K562 (cell line): ENCODE data around the gene CRKL. TPM values are rescaled to one million over a fixed set of nuclear protein-coding genes. Genes with fewer than 3 reads are reported as not detected.

Experiments used
- ATAC-seq: fragments of 200-7000 bp; cut with Tn5 transposase; 3 replicates; pipeline ENCODE4 v1.9.1; 2020; ENCODE audit warnings: moderate library complexity
- BruUV-seq: library from RNA; stranded (reverse); fragments of 400-500 nt; replicated peaks from 2 replicates; lab custom pipeline; 2021; lab: Mats Ljungman, UMichigan
- CTCF ChIA-PET: fragments of 300-600 bp; formaldehyde crosslinking; extraction: SDS; loops from one replicate; lab custom pipeline; 2021; ENCODE audit warnings: low intra/inter-chr PET ratio; lab: Yijun Ruan, JAX
- POLR2A ChIA-PET: fragments of 300-600, 350-650 bp; sonication (Branson Sonifier 250); formaldehyde crosslinking; extraction: SDS; loops from one replicate; lab custom pipeline; 2021; ENCODE audit warnings: antibody characterized with exemption, inconsistent platforms; lab: Yijun Ruan, JAX
- DNase-seq, 4 experiments: peaks; one replicate each; pipeline versions ENCODE4 v3.0.0 to v3.0.0-alpha.2; 2011 to 2018; ENCODE audit warnings: low spot score in 3 of 4, mixed read lengths in 3 of 4; ENCODE audit errors: extremely low read depth in 1 of 4
- FAIRE-seq: peaks from 2 replicates; lab custom pipeline; 2011; peaks lifted over from hg19 to GRCh38; lab: Jason Lieb, UNC
- H2AFZ ChIP-seq: 2 replicates; pipeline ENCODE4 v1.6.0; 2011; ENCODE audit warnings: low read depth, low read length, control low read depth, inconsistent platforms
- H3K27ac ChIP-seq: fragments of 200-600 bp; 3 replicates; pipeline ENCODE4 v1.8.0; 2011; ENCODE audit warnings: low read depth, mild to moderate bottlenecking, control low read depth, inconsistent platforms, low read length, moderate library complexity, mixed read lengths; ENCODE audit errors: extremely low read depth
- H3K27me3 ChIP-seq, 2 experiments: fragments of 300-600 bp in 1 of 2; 2 replicates in 1 of 2; 3 replicates in 1 of 2; pipeline versions ENCODE4 v1.6.0 to v1.8.0; 2011; ENCODE audit warnings: inconsistent platforms in 2 of 2, low read length in 2 of 2, mild to moderate bottlenecking in 1 of 2, mixed read lengths in 1 of 2, moderate library complexity in 1 of 2; ENCODE audit not compliant: control insufficient read depth in 2 of 2, insufficient read depth in 2 of 2
- H3K36me3 ChIP-seq: fragments of 300-600 bp; 3 replicates; pipeline ENCODE4 v1.8.0; 2011; ENCODE audit warnings: mild to moderate bottlenecking, low read length, inconsistent platforms; ENCODE audit not compliant: control insufficient read depth, insufficient read depth
- H3K4me1 ChIP-seq, 2 experiments: fragments of 200-600 bp in 1 of 2; replicated peaks in 1 of 2; 2 replicates in 1 of 2; 3 replicates in 1 of 2; pipeline versions ENCODE4 v1.5.1 to v1.8.0; 2011; ENCODE audit warnings: inconsistent platforms in 2 of 2, low read length in 2 of 2, mild to moderate bottlenecking in 1 of 2, mixed read lengths in 1 of 2, moderate library complexity in 1 of 2; ENCODE audit not compliant: control insufficient read depth in 2 of 2, insufficient read depth in 2 of 2
- H3K4me2 ChIP-seq: 2 replicates; pipeline ENCODE4 v1.6.1; 2011; ENCODE audit warnings: low read length, control low read depth, inconsistent platforms, mixed read lengths; ENCODE audit not compliant: insufficient read depth
- H3K4me3 ChIP-seq: fragments of 200-600 bp; sonication (generic), shearing (Covaris generic); 2 replicates; pipeline ENCODE4 v1.5.1; 2016; ENCODE audit warnings: control low read depth, inconsistent platforms
- H3K79me2 ChIP-seq: fragments of 200-600 bp; 3 replicates; pipeline ENCODE4 v1.8.0; 2011; ENCODE audit warnings: low read length, inconsistent platforms; ENCODE audit not compliant: control insufficient read depth, insufficient read depth
- H3K9ac ChIP-seq, 2 experiments: 2 replicates each; pipeline versions ENCODE4 v1.6.0 to v1.6.1; 2011; ENCODE audit warnings: low read depth in 2 of 2, low read length in 2 of 2, control low read depth in 1 of 2, inconsistent platforms in 1 of 2, mild to moderate bottlenecking in 1 of 2, mixed read lengths in 1 of 2; ENCODE audit not compliant: insufficient read depth in 1 of 2
- H3K9me1 ChIP-seq: one replicate; pipeline ENCODE4 v1.6.0; 2011; ENCODE audit warnings: inconsistent platforms, mild to moderate bottlenecking, low read length, moderate library complexity; ENCODE audit not compliant: control insufficient read depth, insufficient read depth
- H3K9me3 ChIP-seq: replicated peaks from 2 replicates; pipeline ENCODE4 v1.5.1; 2011; ENCODE audit warnings: low read depth, low read length, inconsistent platforms; ENCODE audit not compliant: control insufficient read depth, insufficient read depth
- H4K20me1 ChIP-seq: replicated peaks from 2 replicates; pipeline ENCODE4 v1.6.1; 2011; ENCODE audit warnings: low read length, inconsistent platforms, mixed read lengths; ENCODE audit not compliant: control insufficient read depth, insufficient read depth
- BRCA1 ChIP-seq, 2 experiments: fragments of 450-650 bp in 1 of 2; sonication (generic) in 1 of 2; formaldehyde crosslinking in 1 of 2; IDR thresholded peaks; 2 replicates each; pipeline versions ENCODE4 v1.5.0 to v1.6.1; 2017 to 2020; ENCODE audit warnings: mild to moderate bottlenecking in 1 of 2, missing genetic modification reagents in 1 of 2
- FOXA3 ChIP-seq, 2 experiments: fragments of 450-650 bp in 1 of 2; sonication (generic) in 1 of 2; formaldehyde crosslinking; IDR thresholded peaks in 1 of 2; conservative IDR thresholded peaks in 1 of 2; 2 replicates each; pipeline versions ENCODE4 v1.4.0 to v1.8.0; 2020 to 2022; ENCODE audit warnings: mild to moderate bottlenecking in 2 of 2, missing genetic modification reagents in 1 of 2
- KAT7 ChIP-seq: sonication (generic); formaldehyde crosslinking; IDR thresholded peaks from 2 replicates; pipeline ENCODE4 v1.8.0; 2022; ENCODE audit warnings: missing genetic modification reagents, mild to moderate bottlenecking, borderline replicate concordance
- KDM2B ChIP-seq: fragments of 250-450 bp; sonication (Bioruptor Pico); IDR thresholded peaks from 2 replicates; pipeline ENCODE4 v1.8.0; 2021; ENCODE audit warnings: mild to moderate bottlenecking, moderate library complexity
- KDM5B ChIP-seq: fragments of 200-600 bp; sonication (generic); IDR thresholded peaks from 2 replicates; pipeline ENCODE4 v1.6.1; 2012; ENCODE audit warnings: low read depth, mild to moderate bottlenecking, moderate library complexity, low read length, control low read depth, inconsistent platforms; ENCODE audit not compliant: insufficient replicate concordance
- LARP7 ChIP-seq: fragments of 450-650 bp; IDR thresholded peaks from 2 replicates; pipeline ENCODE4 v1.6.1; 2016
- LCOR ChIP-seq: sonication (generic); formaldehyde crosslinking; IDR thresholded peaks from 2 replicates; pipeline ENCODE4 v1.8.0; 2022; ENCODE audit warnings: mild to moderate bottlenecking, missing genetic modification reagents
- MBD2 ChIP-seq: sonication (generic); IDR thresholded peaks from 2 replicates; pipeline ENCODE4 v1.6.1; 2016; ENCODE audit warnings: low read depth, borderline replicate concordance
- MCM3 ChIP-seq: fragments of 450-650 bp; IDR thresholded peaks from 2 replicates; pipeline ENCODE4 v1.6.1; 2016
- NFXL1 ChIP-seq: fragments of 450-650 bp; formaldehyde crosslinking; IDR thresholded peaks from 2 replicates; pipeline ENCODE4 v1.4.0; 2021; ENCODE audit warnings: mild to moderate bottlenecking
- NR2C2 ChIP-seq, 2 experiments: fragments of 200-800 bp in 1 of 2; sonication (Bioruptor generic) in 1 of 2; sonication (generic) in 1 of 2; formaldehyde crosslinking in 1 of 2; IDR thresholded peaks; 2 replicates each; pipeline versions ENCODE4 v1.6.1 to v1.8.0; 2016 to 2022; ENCODE audit warnings: mild to moderate bottlenecking in 1 of 2, missing compliant biosample characterization in 1 of 2, missing genetic modification characterization in 1 of 2, missing genetic modification reagents in 1 of 2
- RBM22 ChIP-seq: fragments of 200-400 bp; formaldehyde crosslinking; IDR thresholded peaks from 2 replicates; pipeline ENCODE4 v1.6.1; 2018; ENCODE audit warnings: low read length, low read depth; ENCODE audit not compliant: poor library complexity, severe bottlenecking
- SMARCB1 ChIP-seq: IDR thresholded peaks from 2 replicates; pipeline ENCODE4 v1.6.1; 2011; ENCODE audit warnings: improper control_type of control experiment, low read depth; ENCODE audit not compliant: insufficient read length
- STAG1 ChIP-seq: sonication (generic); formaldehyde crosslinking; IDR thresholded peaks from 2 replicates; pipeline ENCODE4 v1.5.0; 2020; ENCODE audit warnings: missing genetic modification reagents, borderline replicate concordance
- TEAD4 ChIP-seq, 2 experiments: sonication (generic) in 1 of 2; formaldehyde crosslinking in 1 of 2; IDR thresholded peaks; 2 replicates each; pipeline versions ENCODE4 v1.6.1 to v1.8.0; 2012 to 2022; ENCODE audit warnings: borderline replicate concordance in 1 of 2, inconsistent platforms in 1 of 2, low read length in 1 of 2, mild to moderate bottlenecking in 1 of 2, missing genetic modification reagents in 1 of 2
- XRCC5 ChIP-seq: fragments of 200-400 bp; formaldehyde crosslinking; IDR thresholded peaks from 2 replicates; pipeline ENCODE4 v1.6.1; 2017; ENCODE audit warnings: low read depth, mild to moderate bottlenecking, low read length
- ZBTB17 ChIP-seq: fragments of 450-650 bp; formaldehyde crosslinking; IDR thresholded peaks from 2 replicates; pipeline ENCODE4 v1.4.0; 2020; ENCODE audit warnings: mild to moderate bottlenecking
- ZEB2 ChIP-seq: fragments of 450-650 bp; IDR thresholded peaks from 2 replicates; pipeline ENCODE4 v1.6.1; 2016
- WGBS: fragments of 100-300 bp; shearing (Covaris generic); methylation state at CpG from one replicate; pipeline ENCODE4 v1.1.6; 2016; ENCODE audit warnings: low coverage, mixed read lengths; ENCODE audit not compliant: insufficient coverage; ENCODE audit errors: missing lambda C conversion rate; 5-methylcytosine and 5-hydroxymethylcytosine counted together
- in situ Hi-C: fragments of 300-500 bp; cut with MboI; formaldehyde crosslinking; loops from 4 replicates; pipeline ENCODE4 v1.15.0; 2018; ENCODE audit warnings: inconsistent platforms, mixed read lengths
- intact Hi-C: fragments of 100-400 bp; cut with micrococcal nuclease; formaldehyde crosslinking; loops from 2 replicates; pipeline ENCODE4 v1.14.2; 2022
- polyA plus RNA-seq, 8 experiments: library from polyadenylated mRNA; depleted of rRNA in 4 of 8; stranded (reverse) in 5 of 8; unstranded in 3 of 8; fragments of >200 nt; fragmentation: Nextera tagmentation in 2 of 8; fragmentation: Illumina TruSeq in 1 of 8; extraction: Ambion mirVana in 2 of 8; extraction: Trizol in 1 of 8; gene quantifications; 2 replicates each; pipeline versions ENCODE4 v1.2.1 to v1.2.3, GENCODE V29; 2011 to 2014; ENCODE audit warnings: inconsistent platforms in 1 of 8, missing spikeins in 1 of 8
- total RNA-seq, 7 experiments: library from RNA; depleted of rRNA in 6 of 7; stranded (reverse); fragments of >200 nt in 6 of 7; fragmentation: Illumina TruSeq in 2 of 7; extraction: Trizol in 2 of 7; gene quantifications; 2 replicates each; pipeline versions ENCODE4 v1.2.1 to v1.2.3, GENCODE V29; 2011 to 2021; ENCODE audit warnings: low replicate concordance in 1 of 7
- TF ChIP-seq, protein P1 (sequence below): sonication (generic); formaldehyde crosslinking; IDR thresholded peaks from 2 replicates; pipeline ENCODE4 v1.5.0; 2020; ENCODE audit warnings: missing genetic modification reagents
- TF ChIP-seq, protein P2 (sequence below): sonication (generic); formaldehyde crosslinking; IDR thresholded peaks from 2 replicates; pipeline ENCODE4 v1.8.1; 2023; ENCODE audit warnings: mild to moderate bottlenecking, missing genetic modification reagents, moderate library complexity

Gene CRKL
- total and polyA plus RNA-seq, 9 of the 15 experiments (the other 6 are each of a cell fraction or from before 2014, with no cell fraction given): 100 to 263 (median 124) TPM

DNA sequence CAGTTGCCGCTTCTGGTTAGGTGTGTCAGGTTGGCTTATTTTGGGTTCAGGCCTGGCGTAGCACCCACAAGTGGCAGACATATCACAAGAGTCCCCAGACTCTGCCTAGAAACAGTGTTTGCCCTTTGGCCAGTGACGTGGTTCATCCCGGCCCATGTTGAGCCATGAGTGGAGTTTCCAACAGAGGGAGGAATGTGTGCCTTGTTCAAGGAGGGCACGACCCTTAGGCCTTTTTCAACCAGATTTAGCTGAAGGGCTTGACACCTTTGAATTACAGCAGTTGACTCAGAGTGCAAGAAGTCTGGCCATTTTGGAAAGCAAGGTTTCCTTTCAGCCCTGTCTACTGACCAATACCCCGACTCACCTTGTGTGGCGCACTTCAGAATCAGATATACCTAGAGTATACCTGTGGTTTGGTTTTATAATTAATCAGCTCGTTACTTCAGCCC lies 34.7 kb downstream of the CRKL start:
- 89% methylated on average over 8 of the region's 8 CpGs for WGBS
- Histone ChIP-seq H3K9me3 (no peaks in the 10 kb centered on the region), H2AFZ (no peak overlapping the region), H3K9ac (peak overlapping the region in 1 of 2 experiments; percentile 9; a peak in 1 of 4 replicates), H3K79me2 (peaks cover 62% of the 10 kb centered on the region), H3K36me3 (peaks cover 74% of the 10 kb centered on the region), H3K4me3 (no peak overlapping the region), H3K27ac (no peak overlapping the region), H3K27me3 (no peaks in the 10 kb centered on the region), H3K4me1 (peaks cover 0 to 17% of the 10 kb centered on the region in 2 experiments; a peak in 2 of 5 replicates), H4K20me1 (peaks cover 78% of the 10 kb centered on the region), H3K9me1 (peaks cover 8% of the 10 kb centered on the region), H3K4me2 (no peak overlapping the region)
- intact Hi-C loops: no loop called here
- ATAC-seq (peak; percentile 8), DNase-seq (no peak), FAIRE-seq (no peak)
- ChIA-PET CTCF (no interaction called here), POLR2A (interaction anchor here (0.6 to 64.4 kb wide), 11 partner anchors 9 to 154 kb away, joined by 3 to 1556 read pairs (median 18); partner anchors contain the start of genes AIFM3, CRKL and LZTR1)
- no TSS peak for BruUV-seq
- in situ Hi-C loops: loop anchor here (25.0 kb wide), 1 partner anchor 185 kb away; no protein-coding TSS in a partner anchor
- no peak for TF ChIP-seq LARP7
- no peak for TF ChIP-seq MBD2
- TF ChIP-seq NR2C2 (CRISPR knock-in tag; IDR thresholded peaks at IDR 0.05): 0 out of 2 replicates have a peak, but pooled peaks have one; percentile 19
- TF ChIP-seq NR2C2 (tag; IDR thresholded peaks at IDR 0.05): no peak
- peak; percentile 34; the same call in 1 of the 2 replicates for TF ChIP-seq ZBTB17 (CRISPR knock-in tag)
- no peak for TF ChIP-seq NFXL1
- TF ChIP-seq RBM22: peak; percentile 84
- peak; percentile 36; the same call in 1 of the 2 replicates for TF ChIP-seq STAG1 (CRISPR knock-in tag)
- 0 out of 4 replicates have a peak, but pooled peaks of 1 of the 2 experiments have one; percentile 29 for TF ChIP-seq FOXA3 (CRISPR knock-in tag; conservative IDR thresholded peaks at IDR 0.05 in 1 of 2, IDR thresholded peaks at IDR 0.05 in 1 of 2)
- TF ChIP-seq, protein P1, sequence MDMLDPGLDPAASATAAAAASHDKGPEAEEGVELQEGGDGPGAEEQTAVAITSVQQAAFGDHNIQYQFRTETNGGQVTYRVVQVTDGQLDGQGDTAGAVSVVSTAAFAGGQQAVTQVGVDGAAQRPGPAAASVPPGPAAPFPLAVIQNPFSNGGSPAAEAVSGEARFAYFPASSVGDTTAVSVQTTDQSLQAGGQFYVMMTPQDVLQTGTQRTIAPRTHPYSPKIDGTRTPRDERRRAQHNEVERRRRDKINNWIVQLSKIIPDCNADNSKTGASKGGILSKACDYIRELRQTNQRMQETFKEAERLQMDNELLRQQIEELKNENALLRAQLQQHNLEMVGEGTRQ (CRISPR knock-in tag): 0 out of 2 replicates have a peak, but pooled peaks have one; percentile 10
- TF ChIP-seq XRCC5: peak; percentile 19; the same call in 1 of the 2 replicates
- TF ChIP-seq BRCA1 (IDR thresholded peaks at IDR 0.05): no peak
- 0 out of 2 replicates have a peak, but pooled peaks have one; percentile 88 for TF ChIP-seq BRCA1 (CRISPR knock-in tag; IDR thresholded peaks at IDR 0.05)
- TF ChIP-seq MCM3: no peak
- no peak for TF ChIP-seq SMARCB1
- TF ChIP-seq ZEB2: peak; percentile 47; the same call in 1 of the 2 replicates
- TF ChIP-seq KAT7 (CRISPR knock-in tag): no peak
- peak; percentile 51 for TF ChIP-seq KDM5B
- TF ChIP-seq, protein P2, sequence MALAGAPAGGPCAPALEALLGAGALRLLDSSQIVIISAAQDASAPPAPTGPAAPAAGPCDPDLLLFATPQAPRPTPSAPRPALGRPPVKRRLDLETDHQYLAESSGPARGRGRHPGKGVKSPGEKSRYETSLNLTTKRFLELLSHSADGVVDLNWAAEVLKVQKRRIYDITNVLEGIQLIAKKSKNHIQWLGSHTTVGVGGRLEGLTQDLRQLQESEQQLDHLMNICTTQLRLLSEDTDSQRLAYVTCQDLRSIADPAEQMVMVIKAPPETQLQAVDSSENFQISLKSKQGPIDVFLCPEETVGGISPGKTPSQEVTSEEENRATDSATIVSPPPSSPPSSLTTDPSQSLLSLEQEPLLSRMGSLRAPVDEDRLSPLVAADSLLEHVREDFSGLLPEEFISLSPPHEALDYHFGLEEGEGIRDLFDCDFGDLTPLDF (CRISPR knock-in tag): peak; percentile 16; the same call in 1 of the 2 replicates
- 0 out of 2 replicates have a peak, but pooled peaks have one; percentile 45 for TF ChIP-seq KDM2B
- 0 out of 2 replicates have a peak, but pooled peaks have one; percentile 10 for TF ChIP-seq TEAD4 (IDR thresholded peaks at IDR 0.05; ENCODE audit: low read length)
- no peak for TF ChIP-seq TEAD4 (CRISPR knock-in tag; IDR thresholded peaks at IDR 0.05; ENCODE audit: borderline replicate concordance)
- 0 out of 2 replicates have a peak, but pooled peaks have one; percentile 14 for TF ChIP-seq LCOR (CRISPR knock-in tag)
